NCI-H2227 (cell line): ENCODE data around the gene JAML.

Experiments used
- DNase-seq: peaks from one replicate; lab custom pipeline; 2025; ENCODE audit not compliant: unreplicated experiment; lab: John Stamatoyannopoulos, UW

Gene JAML

GRCh38 chr11:118224511-118225188 lies at the start of gene JAML:
Gene JAML, minus strand, starts transcription at chr11:118225011. Its CDS starts 10,145 bp downstream, at chr11:118214866.
- no peak for DNase-seq

DNA sequence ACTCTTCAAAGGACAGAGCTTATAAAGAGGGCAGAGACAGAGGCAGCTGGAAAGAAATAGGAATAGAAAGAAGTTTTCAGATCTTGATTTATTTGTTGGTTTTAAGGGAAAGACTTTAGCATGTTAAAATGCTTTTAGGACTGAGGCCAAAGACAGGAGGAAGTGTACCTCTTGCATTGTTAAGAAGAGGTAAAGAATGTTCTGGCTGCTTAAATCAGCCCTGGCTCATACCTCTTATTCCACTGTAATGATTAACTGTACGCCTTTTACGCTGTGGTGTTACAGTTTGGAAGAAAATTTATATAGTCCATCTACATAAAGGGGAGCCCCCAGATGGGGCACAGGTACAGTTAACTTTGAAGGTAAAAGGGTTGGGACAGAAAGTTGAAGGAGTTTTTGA lies 49.4 kb upstream of the JAML start:
- DNase-seq: no peak

DNA sequence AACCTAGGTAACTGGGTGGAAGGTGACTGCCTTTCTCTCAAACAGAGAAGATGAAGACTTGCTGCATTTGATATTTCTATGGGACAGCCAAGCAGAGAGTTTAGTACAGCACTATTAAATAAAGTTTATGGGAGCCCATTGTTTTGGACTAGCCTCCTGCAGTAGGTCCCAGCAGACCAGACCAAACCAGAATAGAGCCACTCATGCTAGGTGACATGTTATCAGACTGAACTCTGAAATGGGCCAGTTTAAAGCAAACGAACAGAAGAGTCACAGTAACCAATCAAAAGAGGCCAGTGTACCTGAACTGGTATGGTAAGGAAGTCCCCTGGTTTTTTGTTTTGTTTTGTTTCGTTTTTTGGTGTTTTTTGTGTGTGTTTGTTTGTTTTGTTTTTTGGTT lies 47.2 kb upstream of the JAML start:
- no peak for DNase-seq

GRCh38 chr11:118267486-118267885 lies 42.7 kb upstream of the JAML start:
- peak; percentile 14 for DNase-seq

DNA sequence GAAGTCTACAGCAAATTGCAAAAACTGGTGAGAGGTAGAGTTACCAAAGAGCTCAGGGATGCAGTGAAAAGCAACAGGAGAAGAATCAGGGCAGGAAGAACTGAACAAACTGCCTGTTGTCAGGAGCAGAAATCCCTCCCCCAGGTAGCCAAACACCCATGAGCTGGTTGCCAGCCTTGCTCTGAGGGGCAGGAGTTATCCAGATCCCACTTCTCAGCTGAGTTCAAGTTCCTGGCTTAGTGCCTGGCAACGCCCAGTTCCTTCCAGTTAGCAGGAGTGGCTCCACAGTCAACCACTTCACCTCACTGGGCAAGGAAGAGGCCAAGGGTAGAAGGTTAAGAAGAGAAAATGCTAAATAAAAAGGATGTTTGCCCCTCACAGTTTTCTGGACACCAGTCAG lies 41.1 kb upstream of the JAML start:
- DNase-seq: no peak

DNA sequence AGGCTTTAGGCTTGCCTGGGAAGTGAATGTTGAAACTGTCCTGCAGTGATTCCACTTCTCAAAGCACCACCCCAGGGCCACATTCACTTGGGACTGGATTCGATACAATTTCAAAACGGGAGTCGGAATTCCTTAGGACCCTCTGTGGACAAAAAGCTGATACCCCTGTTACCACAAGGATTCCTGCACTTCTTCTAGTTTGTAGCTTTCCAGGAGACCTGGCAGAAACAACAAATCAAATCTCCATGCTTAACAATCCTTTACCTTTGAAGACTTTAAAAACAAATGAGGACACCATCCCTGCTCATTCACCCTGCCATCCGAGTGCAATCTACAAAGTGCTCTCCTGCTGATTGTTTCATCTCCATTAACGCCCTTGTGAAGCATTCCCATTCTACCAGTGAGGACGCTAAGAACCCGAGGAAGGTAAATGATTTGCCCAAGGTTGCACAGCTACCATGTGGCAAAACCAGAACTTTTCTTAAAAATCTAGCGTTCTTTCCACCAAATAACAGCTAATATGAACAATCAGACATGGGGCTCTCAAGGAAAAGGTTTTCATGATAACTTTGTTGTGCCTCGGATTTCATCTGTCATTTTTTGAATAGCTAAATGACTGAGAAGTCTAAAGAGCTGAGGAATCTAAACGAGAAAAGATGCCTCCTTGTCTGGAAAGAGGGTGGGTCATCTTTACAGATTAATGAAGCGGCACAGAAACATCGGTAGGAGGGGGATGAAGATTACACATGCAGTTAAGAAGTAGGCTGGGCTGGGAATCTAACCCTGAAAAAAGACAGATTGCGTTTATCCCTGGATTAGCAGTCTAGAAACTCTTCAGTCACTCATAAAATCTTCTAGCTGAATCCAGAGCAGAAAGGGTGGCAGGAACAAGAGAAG lies 40.0 kb upstream of the JAML start:
- no peak for DNase-seq

GRCh38 chr11:118263695-118264568 lies 39.1 kb upstream of the JAML start, which contains the start of gene MPZL2:
Gene MPZL2, minus strand, starts transcription at chr11:118264297. Its CDS starts 144 bp downstream, at chr11:118264153.
- DNase-seq: no peak

- DNase-seq: no peak
Observed at GRCh38 chr11:118263112-118263511, 38.3 kb upstream of the JAML start.

DNA sequence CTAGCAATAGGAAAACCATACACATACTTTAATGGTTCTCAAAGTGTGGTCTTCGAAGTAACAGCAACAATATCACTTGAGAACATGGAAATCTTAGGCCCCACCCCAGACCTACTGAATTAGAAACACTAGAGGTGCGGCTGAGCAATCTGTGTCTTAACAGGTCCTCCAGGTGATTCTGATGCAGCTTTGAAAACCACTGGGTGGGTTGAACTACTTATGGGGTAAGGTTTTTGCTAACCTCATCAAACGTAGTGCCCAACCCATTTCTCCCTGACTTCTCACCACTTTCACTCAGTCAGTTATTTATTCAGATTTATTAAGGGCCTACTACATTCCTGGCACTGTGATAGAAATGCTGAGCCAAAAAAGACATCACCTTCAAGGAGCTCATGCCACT lies 35.5 kb upstream of the JAML start:
- DNase-seq: no peak

DNA sequence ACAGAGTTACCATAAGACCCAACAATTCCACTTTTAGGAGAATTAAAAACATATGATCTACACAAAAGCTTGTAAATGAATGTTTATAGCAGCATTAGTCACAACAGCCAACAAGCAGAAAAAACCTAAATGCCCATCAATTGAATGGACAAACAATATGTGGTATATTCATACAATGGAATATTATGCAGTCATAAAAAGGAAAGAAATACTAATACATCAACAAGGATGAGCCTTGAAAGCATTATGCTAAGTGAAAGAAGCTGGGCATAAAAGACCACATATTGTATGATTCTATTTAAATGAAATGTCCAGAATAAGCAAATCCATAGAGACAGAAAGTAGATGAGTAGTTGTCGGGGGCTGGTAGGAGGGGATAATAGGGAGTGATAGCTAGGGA lies 34.3 kb upstream of the JAML start:
- no peak for DNase-seq

DNA sequence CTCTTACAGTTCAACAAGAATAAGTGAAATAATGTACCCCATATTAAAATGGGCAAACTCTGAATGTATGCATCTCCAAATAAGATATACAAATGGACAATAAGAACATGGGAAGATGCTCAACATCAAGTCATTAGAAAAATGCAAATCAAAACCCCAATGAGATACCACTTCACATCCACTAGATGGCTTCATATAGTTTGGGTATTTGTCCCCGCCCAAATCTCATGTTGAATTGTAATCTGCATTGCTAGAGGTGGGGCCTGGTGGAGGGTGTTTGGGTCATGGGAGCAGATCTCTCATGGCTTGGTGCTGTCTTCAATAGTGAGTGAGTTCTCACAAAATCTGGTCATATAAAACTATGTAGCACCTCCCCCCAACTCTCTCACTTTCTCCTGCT lies 33.6 kb upstream of the JAML start:
- DNase-seq: no peak

DNA sequence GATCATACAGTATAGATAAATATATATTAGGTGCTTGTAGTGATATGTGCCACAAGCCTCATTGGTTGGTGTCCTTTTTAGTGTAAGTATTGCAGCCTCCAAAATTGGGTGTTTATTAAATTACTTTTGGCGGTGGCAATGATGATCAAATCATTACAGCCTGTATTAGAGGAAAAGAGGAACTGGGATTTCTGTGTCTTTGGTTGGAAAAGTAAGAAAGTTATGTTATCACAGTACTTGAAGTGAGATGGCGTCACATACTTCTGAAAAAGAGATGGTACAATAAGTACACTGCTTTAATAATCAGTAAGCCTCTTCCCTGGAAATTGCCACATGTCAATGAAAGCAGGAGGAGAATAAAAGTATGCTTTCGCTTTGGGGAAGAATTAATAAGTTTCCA lies 27.9 kb upstream of the JAML start:
- no peak for DNase-seq

- DNase-seq: peak; percentile 92
Observed at GRCh38 chr11:118251858-118252652, 27.2 kb upstream of the JAML start, which contains the start of gene MPZL3. Gene MPZL3, minus strand, starts transcription at chr11:118252365. Its CDS starts 71 bp downstream, at chr11:118252294.

GRCh38 chr11:118247041-118247440 lies 22.2 kb upstream of the JAML start:
- DNase-seq: no peak

- DNase-seq: no peak
Observed at GRCh38 chr11:118245936-118246562, 21.2 kb upstream of the JAML start.

DNA sequence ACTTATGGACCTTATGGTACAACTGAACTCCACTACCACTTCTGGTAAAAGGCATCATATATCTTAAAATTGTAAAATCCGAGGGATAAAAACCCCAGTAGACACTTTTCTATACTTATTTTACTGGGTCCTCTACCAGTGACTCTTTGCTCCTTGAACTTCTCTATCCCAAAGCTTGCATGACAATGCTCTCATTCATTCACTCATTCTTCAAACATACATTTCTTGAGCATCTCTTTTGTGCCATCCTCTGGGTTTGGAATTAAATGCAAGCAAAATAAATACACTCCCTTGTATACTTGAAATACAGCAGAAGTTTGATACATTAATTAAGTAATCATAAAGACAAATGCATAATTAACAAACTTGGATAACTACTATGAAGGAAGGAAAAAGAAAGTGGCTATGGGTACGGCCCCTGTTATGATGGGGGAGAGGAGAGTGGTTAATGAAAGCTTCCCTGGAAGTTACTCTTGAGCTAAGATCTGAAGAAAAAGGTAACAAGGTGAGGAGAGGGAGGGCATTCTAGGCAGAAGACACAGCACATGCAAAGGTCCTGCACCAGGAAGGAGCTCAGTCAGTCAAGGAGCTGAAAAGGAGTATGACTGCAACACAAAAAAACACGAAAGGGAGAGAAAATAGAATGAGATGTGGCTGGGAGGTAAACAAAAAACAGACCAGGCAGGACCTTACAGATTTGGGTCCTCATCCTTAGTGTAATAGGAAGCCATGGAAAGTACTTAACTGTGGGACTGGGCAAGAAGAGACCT lies 19.4 kb upstream of the JAML start:
- no peak for DNase-seq

- no peak for DNase-seq
Observed at GRCh38 chr11:118243161-118243560, 18.4 kb upstream of the JAML start.

- no peak for DNase-seq
Observed at GRCh38 chr11:118241764-118242098, 16.9 kb upstream of the JAML start.
